GM23338 (cell line): ENCODE measurements around the gene CD33. TPM values are rescaled to one million over a fixed set of nuclear protein-coding genes. Genes with fewer than 3 reads are reported as not detected.

Experiments
- ATAC-seq: fragments of 200-7000 bp; cut with Tn5 transposase; 3 replicates; pipeline ENCODE4 v1.9.1; 2020
- DNase-seq: peaks from one replicate; pipeline ENCODE4 v3.0.0-alpha.2; 2015; ENCODE audit warnings: low spot score
- H2AFZ ChIP-seq: fragments of 200-600 bp; sonication (generic); 2 replicates; pipeline ENCODE4 v1.8.0; 2016; ENCODE audit warnings: antibody characterized with exemption, mild to moderate bottlenecking, moderate library complexity
- H3F3A ChIP-seq: fragments of 200-600 bp; sonication (generic); replicated peaks from 2 replicates; pipeline ENCODE4 v1.8.0; 2017; ENCODE audit warnings: antibody characterized with exemption, mixed run types, low read depth
- H3K27ac ChIP-seq: fragments of 200-600 bp; sonication (generic); 2 replicates; pipeline ENCODE4 v1.6.1; 2016; ENCODE audit warnings: low read depth
- H3K27me3 ChIP-seq: fragments of 200-600 bp; sonication (generic); 2 replicates; pipeline ENCODE4 v1.8.0; 2016; ENCODE audit warnings: mild to moderate bottlenecking, mixed run types, moderate library complexity; ENCODE audit not compliant: insufficient read depth
- H3K36me3 ChIP-seq: fragments of 200-600 bp; sonication (generic); 2 replicates; pipeline ENCODE4 v1.8.0; 2016; ENCODE audit warnings: mild to moderate bottlenecking; ENCODE audit not compliant: insufficient read depth
- H3K4me1 ChIP-seq: fragments of 200-600 bp; sonication (generic); 2 replicates; pipeline ENCODE4 v1.8.0; 2016; ENCODE audit warnings: mild to moderate bottlenecking, moderate library complexity; ENCODE audit not compliant: insufficient read depth
- H3K4me2 ChIP-seq: fragments of 200-600 bp; sonication (generic); 2 replicates; pipeline ENCODE4 v1.7.1; 2017; ENCODE audit warnings: mixed run types
- H3K4me3 ChIP-seq: fragments of 200-600 bp; sonication (generic); 2 replicates; pipeline ENCODE4 v1.6.1; 2016; ENCODE audit warnings: mixed run types
- H3K79me2 ChIP-seq: fragments of 200-600 bp; sonication (generic); replicated peaks from 2 replicates; pipeline ENCODE4 v1.8.0; 2017; ENCODE audit warnings: mild to moderate bottlenecking; ENCODE audit not compliant: insufficient read depth
- H3K9me2 ChIP-seq: fragments of 200-600 bp; sonication (generic); 2 replicates; pipeline ENCODE4 v1.8.0; 2017; ENCODE audit not compliant: insufficient read depth
- H4K20me1 ChIP-seq: fragments of 200-600 bp; sonication (generic); replicated peaks from 2 replicates; pipeline ENCODE4 v1.8.0; 2017; ENCODE audit warnings: mild to moderate bottlenecking; ENCODE audit not compliant: insufficient read depth
- H3K27ac Mint-ChIP-seq: 2 replicates; pipeline ENCODE4 v1.8.0; 2020; ENCODE audit warnings: inconsistent platforms, mild to moderate bottlenecking, moderate library complexity, mixed read lengths
- H3K27me3 Mint-ChIP-seq: 3 replicates; pipeline ENCODE4 v1.8.0; 2022; ENCODE audit warnings: low read depth, mild to moderate bottlenecking, moderate library complexity, mixed read lengths, inconsistent platforms; ENCODE audit not compliant: insufficient read depth, poor library complexity
- H3K36me3 Mint-ChIP-seq: 3 replicates; pipeline ENCODE4 v1.8.0; 2021; ENCODE audit warnings: low read depth, mild to moderate bottlenecking, inconsistent platforms, moderate library complexity, mixed read lengths
- H3K4me1 Mint-ChIP-seq: 3 replicates; pipeline ENCODE4 v1.8.0; 2020; ENCODE audit warnings: mild to moderate bottlenecking, inconsistent platforms, mixed read lengths
- H3K4me3 Mint-ChIP-seq: 3 replicates; pipeline ENCODE4 v1.8.0; 2021; ENCODE audit warnings: moderate library complexity, mild to moderate bottlenecking, inconsistent platforms, mixed read lengths
- H3K9me3 Mint-ChIP-seq: 3 replicates; pipeline ENCODE4 v1.8.0; 2020; ENCODE audit warnings: moderate library complexity, mild to moderate bottlenecking, inconsistent platforms, mixed read lengths
- CTCF ChIP-seq, 2 experiments: fragments of 200-600 bp in 1 of 2; sonication (generic) in 1 of 2; conservative IDR thresholded peaks; 2 replicates each; pipeline versions ENCODE4 v1.5.1 to v1.6.1; 2016 to 2017; ENCODE audit warnings: antibody characterized with exemption in 2 of 2, low read depth in 2 of 2, mild to moderate bottlenecking in 2 of 2, moderate library complexity in 1 of 2
- EZH2 ChIP-seq: fragments of 200-600 bp; sonication (generic); IDR thresholded peaks from one replicate; pipeline ENCODE4 v1.8.0; 2017; ENCODE audit warnings: antibody characterized with exemption, mild to moderate bottlenecking, low read depth; ENCODE audit not compliant: unreplicated experiment
- EZH2phosphoT487 ChIP-seq: fragments of 200-600 bp; sonication (generic); IDR thresholded peaks from one replicate; pipeline ENCODE4 v1.8.1; 2018; ENCODE audit warnings: antibody characterized with exemption; ENCODE audit not compliant: unreplicated experiment
- JUNB ChIP-seq: IDR thresholded peaks from one replicate; pipeline ENCODE4 v1.6.1; 2016; ENCODE audit warnings: antibody characterized with exemption; ENCODE audit not compliant: unreplicated experiment
- NANOG ChIP-seq: IDR thresholded peaks from 2 replicates; pipeline ENCODE4 v1.6.1; 2016; ENCODE audit warnings: antibody characterized with exemption, borderline replicate concordance
- POLR2AphosphoS5 ChIP-seq: IDR thresholded peaks from 2 replicates; pipeline ENCODE4 v1.6.1; 2016; ENCODE audit warnings: antibody characterized with exemption, low read depth
- STAT1 ChIP-seq: IDR thresholded peaks from one replicate; pipeline ENCODE4 v1.6.1; 2016; ENCODE audit warnings: antibody characterized with exemption; ENCODE audit not compliant: unreplicated experiment
- ZNF114 ChIP-seq: fragments of 250-450 bp; sonication (Bioruptor Pico); IDR thresholded peaks from 2 replicates; pipeline ENCODE4 v1.5.0; 2020; ENCODE audit warnings: mild to moderate bottlenecking, moderate library complexity
- ZNF331 ChIP-seq: fragments of 250-450 bp; sonication (Bioruptor Pico); IDR thresholded peaks from 2 replicates; pipeline ENCODE4 v1.5.0; 2020; ENCODE audit warnings: low read depth, mild to moderate bottlenecking, moderate library complexity
- polyA plus RNA-seq: library from polyadenylated mRNA; unstranded; fragments of >200 nt; fragmentation: Nextera tagmentation; extraction: Ambion mirVana; gene quantifications from 2 replicates; pipeline ENCODE4 v1.2.1, GENCODE V29; 2016
- total RNA-seq: library from RNA; depleted of rRNA; stranded (reverse); fragments of >200 nt; shearing (Covaris generic); gene quantifications from 2 replicates; pipeline ENCODE4 v1.2.3, GENCODE V29; 2014
- TF ChIP-seq, protein P1 (sequence below): IDR thresholded peaks from one replicate; pipeline ENCODE4 v1.6.1; 2018; ENCODE audit warnings: antibody characterized with exemption; ENCODE audit not compliant: unreplicated experiment
- TF ChIP-seq, protein P2 (sequence below): IDR thresholded peaks from 2 replicates; pipeline ENCODE4 v1.6.1; 2016; ENCODE audit warnings: antibody characterized with exemption

The CD33 gene
- total and polyA plus RNA-seq, 2 experiments from 2014 or later = 0.45 TPM; not detected in 1

GRCh38 chr19:51271067-51271466 lies 46.2 kb downstream of the CD33 start:
- peak overlapping the region; percentile 83 for H2AFZ ChIP-seq
- H3K27me3 ChIP-seq = 0 out of 2 replicates have a peak, but pooled peaks cover 3% of the 10 kb centered on the region
- no peaks in the 10 kb centered on the region for H3K79me2 ChIP-seq
- Mint-ChIP-seq H3K36me3 (no peaks in the 10 kb centered on the region), H3K4me1 (no peaks in the 10 kb centered on the region), H3K27ac (peak overlapping the region; percentile 29; the same call in 1 of the 2 replicates), H3K9me3 (0 out of 3 replicates have a peak, but pooled peaks cover 4% of the 10 kb centered on the region), H3K27me3 (peaks cover 7% of the 10 kb centered on the region), H3K4me3 (no peak overlapping the region)
- no peaks in the 10 kb centered on the region for H3K4me1 ChIP-seq
- no peak overlapping the region for H3K27ac ChIP-seq
- H3K4me3 ChIP-seq = no peak overlapping the region
- peaks cover 10% of the 10 kb centered on the region; the same call in 1 of the 2 replicates for H3K9me2 ChIP-seq
- no peaks in the 10 kb centered on the region for H4K20me1 ChIP-seq
- H3F3A ChIP-seq = no peaks in the 10 kb centered on the region
- peak; percentile 63 for DNase-seq
- no peaks in the 10 kb centered on the region for H3K36me3 ChIP-seq
- TF ChIP-seq EZH2phosphoT487 (no peak), EZH2 (no peak), ZNF114 (CRISPR knock-in tag) (no peak), NANOG (no peak), POLR2AphosphoS5 (no peak), ZNF331 (CRISPR knock-in tag) (no peak), JUNB (no peak), STAT1 (no peak), CTCF (conservative IDR thresholded peaks at IDR 0.05; ENCODE audit: low read depth in 2 of 2) (no peak)
- TF ChIP-seq, protein P1, sequence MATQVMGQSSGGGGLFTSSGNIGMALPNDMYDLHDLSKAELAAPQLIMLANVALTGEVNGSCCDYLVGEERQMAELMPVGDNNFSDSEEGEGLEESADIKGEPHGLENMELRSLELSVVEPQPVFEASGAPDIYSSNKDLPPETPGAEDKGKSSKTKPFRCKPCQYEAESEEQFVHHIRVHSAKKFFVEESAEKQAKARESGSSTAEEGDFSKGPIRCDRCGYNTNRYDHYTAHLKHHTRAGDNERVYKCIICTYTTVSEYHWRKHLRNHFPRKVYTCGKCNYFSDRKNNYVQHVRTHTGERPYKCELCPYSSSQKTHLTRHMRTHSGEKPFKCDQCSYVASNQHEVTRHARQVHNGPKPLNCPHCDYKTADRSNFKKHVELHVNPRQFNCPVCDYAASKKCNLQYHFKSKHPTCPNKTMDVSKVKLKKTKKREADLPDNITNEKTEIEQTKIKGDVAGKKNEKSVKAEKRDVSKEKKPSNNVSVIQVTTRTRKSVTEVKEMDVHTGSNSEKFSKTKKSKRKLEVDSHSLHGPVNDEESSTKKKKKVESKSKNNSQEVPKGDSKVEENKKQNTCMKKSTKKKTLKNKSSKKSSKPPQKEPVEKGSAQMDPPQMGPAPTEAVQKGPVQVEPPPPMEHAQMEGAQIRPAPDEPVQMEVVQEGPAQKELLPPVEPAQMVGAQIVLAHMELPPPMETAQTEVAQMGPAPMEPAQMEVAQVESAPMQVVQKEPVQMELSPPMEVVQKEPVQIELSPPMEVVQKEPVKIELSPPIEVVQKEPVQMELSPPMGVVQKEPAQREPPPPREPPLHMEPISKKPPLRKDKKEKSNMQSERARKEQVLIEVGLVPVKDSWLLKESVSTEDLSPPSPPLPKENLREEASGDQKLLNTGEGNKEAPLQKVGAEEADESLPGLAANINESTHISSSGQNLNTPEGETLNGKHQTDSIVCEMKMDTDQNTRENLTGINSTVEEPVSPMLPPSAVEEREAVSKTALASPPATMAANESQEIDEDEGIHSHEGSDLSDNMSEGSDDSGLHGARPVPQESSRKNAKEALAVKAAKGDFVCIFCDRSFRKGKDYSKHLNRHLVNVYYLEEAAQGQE = no peak
- TF ChIP-seq, protein P2, sequence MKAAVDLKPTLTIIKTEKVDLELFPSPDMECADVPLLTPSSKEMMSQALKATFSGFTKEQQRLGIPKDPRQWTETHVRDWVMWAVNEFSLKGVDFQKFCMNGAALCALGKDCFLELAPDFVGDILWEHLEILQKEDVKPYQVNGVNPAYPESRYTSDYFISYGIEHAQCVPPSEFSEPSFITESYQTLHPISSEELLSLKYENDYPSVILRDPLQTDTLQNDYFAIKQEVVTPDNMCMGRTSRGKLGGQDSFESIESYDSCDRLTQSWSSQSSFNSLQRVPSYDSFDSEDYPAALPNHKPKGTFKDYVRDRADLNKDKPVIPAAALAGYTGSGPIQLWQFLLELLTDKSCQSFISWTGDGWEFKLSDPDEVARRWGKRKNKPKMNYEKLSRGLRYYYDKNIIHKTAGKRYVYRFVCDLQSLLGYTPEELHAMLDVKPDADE = no peak
- peak; percentile 67 for ATAC-seq
- no peak overlapping the region for H3K4me2 ChIP-seq
